Measurements from ENCODE around the gene TSEN15. TPM values are rescaled to one million over a fixed set of nuclear protein-coding genes. Genes with fewer than 3 reads are reported as not detected.

The TSEN15 gene
- total and polyA plus RNA-seq, 2 experiments from 2014 or later: 55.8 TPM

GRCh38 chr1:184016169-184016568, 35.4 kb upstream of the TSEN15 start:
- H2AFZ ChIP-seq: no peak overlapping the region
- H3K4me1 Mint-ChIP-seq: peaks cover 5% of the 10 kb centered on the region; the same call in 2 of the 3 replicates
- H3F3A ChIP-seq (replicated peaks; ENCODE audit: low read depth): no peaks in the 10 kb centered on the region
- H3K4me3 ChIP-seq: no peak overlapping the region
- H3K27me3 Mint-ChIP-seq (ENCODE audit: insufficient read depth, low read depth, poor library complexity): peaks cover 1% of the 10 kb centered on the region
- no peak overlapping the region for H3K27ac Mint-ChIP-seq
- peaks cover 6% of the 10 kb centered on the region; the same call in 1 of the 2 replicates for H3K9me2 ChIP-seq (ENCODE audit: insufficient read depth)
- H3K27ac ChIP-seq (ENCODE audit: low read depth): no peak overlapping the region
- ATAC-seq (no peak), DNase-seq (ENCODE audit: low spot score) (no peak)
- no peaks in the 10 kb centered on the region for H3K36me3 ChIP-seq (ENCODE audit: insufficient read depth)
- H3K79me2 ChIP-seq (replicated peaks; ENCODE audit: insufficient read depth): no peaks in the 10 kb centered on the region
- no peak overlapping the region for H3K4me3 Mint-ChIP-seq
- H4K20me1 ChIP-seq (replicated peaks; ENCODE audit: insufficient read depth): no peaks in the 10 kb centered on the region
- H3K4me2 ChIP-seq: no peak overlapping the region
- H3K4me1 ChIP-seq (ENCODE audit: insufficient read depth): no peaks in the 10 kb centered on the region
- no peaks in the 10 kb centered on the region for H3K36me3 Mint-ChIP-seq (ENCODE audit: low read depth)
- TF ChIP-seq EZH2phosphoT487 (IDR thresholded peaks at IDR 0.05; ENCODE audit: unreplicated experiment) (no peak), STAT1 (IDR thresholded peaks at IDR 0.05; ENCODE audit: unreplicated experiment) (no peak), JUNB (IDR thresholded peaks at IDR 0.05; ENCODE audit: unreplicated experiment) (no peak), ZNF331 (CRISPR knock-in tag; IDR thresholded peaks at IDR 0.05; ENCODE audit: low read depth) (no peak), EZH2 (IDR thresholded peaks at IDR 0.05; ENCODE audit: low read depth, unreplicated experiment) (no peak), NANOG (IDR thresholded peaks at IDR 0.05; ENCODE audit: borderline replicate concordance) (no peak), CREB1 (CRISPR knock-in tag; IDR thresholded peaks at IDR 0.05; ENCODE audit: low read depth) (no peak), REST (IDR thresholded peaks at IDR 0.05; ENCODE audit: unreplicated experiment) (no peak), ZNF114 (CRISPR knock-in tag; IDR thresholded peaks at IDR 0.05) (no peak), CTCF (conservative IDR thresholded peaks at IDR 0.05; ENCODE audit: low read depth in 2 of 2) (no peak), POLR2AphosphoS5 (IDR thresholded peaks at IDR 0.05; ENCODE audit: low read depth) (no peak)
- TF ChIP-seq, protein P1, sequence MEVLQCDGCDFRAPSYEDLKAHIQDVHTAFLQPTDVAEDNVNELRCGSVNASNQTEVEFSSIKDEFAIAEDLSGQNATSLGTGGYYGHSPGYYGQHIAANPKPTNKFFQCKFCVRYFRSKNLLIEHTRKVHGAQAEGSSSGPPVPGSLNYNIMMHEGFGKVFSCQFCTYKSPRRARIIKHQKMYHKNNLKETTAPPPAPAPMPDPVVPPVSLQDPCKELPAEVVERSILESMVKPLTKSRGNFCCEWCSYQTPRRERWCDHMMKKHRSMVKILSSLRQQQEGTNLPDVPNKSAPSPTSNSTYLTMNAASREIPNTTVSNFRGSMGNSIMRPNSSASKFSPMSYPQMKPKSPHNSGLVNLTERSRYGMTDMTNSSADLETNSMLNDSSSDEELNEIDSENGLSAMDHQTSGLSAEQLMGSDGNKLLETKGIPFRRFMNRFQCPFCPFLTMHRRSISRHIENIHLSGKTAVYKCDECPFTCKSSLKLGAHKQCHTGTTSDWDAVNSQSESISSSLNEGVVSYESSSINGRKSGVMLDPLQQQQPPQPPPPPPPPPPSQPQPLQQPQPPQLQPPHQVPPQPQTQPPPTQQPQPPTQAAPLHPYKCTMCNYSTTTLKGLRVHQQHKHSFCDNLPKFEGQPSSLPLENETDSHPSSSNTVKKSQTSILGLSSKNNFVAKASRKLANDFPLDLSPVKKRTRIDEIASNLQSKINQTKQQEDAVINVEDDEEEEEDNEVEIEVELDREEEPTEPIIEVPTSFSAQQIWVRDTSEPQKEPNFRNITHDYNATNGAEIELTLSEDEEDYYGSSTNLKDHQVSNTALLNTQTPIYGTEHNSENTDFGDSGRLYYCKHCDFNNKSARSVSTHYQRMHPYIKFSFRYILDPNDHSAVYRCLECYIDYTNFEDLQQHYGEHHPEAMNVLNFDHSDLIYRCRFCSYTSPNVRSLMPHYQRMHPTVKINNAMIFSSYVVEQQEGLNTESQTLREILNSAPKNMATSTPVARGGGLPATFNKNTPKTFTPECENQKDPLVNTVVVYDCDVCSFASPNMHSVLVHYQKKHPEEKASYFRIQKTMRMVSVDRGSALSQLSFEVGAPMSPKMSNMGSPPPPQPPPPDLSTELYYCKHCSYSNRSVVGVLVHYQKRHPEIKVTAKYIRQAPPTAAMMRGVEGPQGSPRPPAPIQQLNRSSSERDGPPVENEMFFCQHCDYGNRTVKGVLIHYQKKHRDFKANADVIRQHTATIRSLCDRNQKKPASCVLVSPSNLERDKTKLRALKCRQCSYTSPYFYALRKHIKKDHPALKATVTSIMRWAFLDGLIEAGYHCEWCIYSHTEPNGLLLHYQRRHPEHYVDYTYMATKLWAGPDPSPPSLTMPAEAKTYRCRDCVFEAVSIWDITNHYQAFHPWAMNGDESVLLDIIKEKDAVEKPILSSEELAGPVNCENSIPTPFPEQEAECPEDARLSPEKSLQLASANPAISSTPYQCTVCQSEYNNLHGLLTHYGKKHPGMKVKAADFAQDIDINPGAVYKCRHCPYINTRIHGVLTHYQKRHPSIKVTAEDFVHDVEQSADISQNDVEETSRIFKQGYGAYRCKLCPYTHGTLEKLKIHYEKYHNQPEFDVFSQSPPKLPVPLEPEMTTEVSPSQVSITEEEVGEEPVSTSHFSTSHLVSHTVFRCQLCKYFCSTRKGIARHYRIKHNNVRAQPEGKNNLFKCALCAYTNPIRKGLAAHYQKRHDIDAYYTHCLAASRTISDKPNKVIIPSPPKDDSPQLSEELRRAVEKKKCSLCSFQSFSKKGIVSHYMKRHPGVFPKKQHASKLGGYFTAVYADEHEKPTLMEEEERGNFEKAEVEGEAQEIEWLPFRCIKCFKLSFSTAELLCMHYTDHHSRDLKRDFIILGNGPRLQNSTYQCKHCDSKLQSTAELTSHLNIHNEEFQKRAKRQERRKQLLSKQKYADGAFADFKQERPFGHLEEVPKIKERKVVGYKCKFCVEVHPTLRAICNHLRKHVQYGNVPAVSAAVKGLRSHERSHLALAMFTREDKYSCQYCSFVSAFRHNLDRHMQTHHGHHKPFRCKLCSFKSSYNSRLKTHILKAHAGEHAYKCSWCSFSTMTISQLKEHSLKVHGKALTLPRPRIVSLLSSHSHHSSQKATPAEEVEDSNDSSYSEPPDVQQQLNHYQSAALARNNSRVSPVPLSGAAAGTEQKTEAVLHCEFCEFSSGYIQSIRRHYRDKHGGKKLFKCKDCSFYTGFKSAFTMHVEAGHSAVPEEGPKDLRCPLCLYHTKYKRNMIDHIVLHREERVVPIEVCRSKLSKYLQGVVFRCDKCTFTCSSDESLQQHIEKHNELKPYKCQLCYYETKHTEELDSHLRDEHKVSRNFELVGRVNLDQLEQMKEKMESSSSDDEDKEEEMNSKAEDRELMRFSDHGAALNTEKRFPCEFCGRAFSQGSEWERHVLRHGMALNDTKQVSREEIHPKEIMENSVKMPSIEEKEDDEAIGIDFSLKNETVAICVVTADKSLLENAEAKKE (CRISPR knock-in tag; IDR thresholded peaks at IDR 0.05): no peak
- TF ChIP-seq, protein P2, sequence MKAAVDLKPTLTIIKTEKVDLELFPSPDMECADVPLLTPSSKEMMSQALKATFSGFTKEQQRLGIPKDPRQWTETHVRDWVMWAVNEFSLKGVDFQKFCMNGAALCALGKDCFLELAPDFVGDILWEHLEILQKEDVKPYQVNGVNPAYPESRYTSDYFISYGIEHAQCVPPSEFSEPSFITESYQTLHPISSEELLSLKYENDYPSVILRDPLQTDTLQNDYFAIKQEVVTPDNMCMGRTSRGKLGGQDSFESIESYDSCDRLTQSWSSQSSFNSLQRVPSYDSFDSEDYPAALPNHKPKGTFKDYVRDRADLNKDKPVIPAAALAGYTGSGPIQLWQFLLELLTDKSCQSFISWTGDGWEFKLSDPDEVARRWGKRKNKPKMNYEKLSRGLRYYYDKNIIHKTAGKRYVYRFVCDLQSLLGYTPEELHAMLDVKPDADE (IDR thresholded peaks at IDR 0.05): no peak
- no peaks in the 10 kb centered on the region for H3K27me3 ChIP-seq (ENCODE audit: insufficient read depth)
- peaks cover 4% of the 10 kb centered on the region; the same call in 2 of the 3 replicates for H3K9me3 Mint-ChIP-seq

Data from GM23338 (cell line).